Measurements from ENCODE around the gene CPA2.

The CPA2 gene

DNA sequence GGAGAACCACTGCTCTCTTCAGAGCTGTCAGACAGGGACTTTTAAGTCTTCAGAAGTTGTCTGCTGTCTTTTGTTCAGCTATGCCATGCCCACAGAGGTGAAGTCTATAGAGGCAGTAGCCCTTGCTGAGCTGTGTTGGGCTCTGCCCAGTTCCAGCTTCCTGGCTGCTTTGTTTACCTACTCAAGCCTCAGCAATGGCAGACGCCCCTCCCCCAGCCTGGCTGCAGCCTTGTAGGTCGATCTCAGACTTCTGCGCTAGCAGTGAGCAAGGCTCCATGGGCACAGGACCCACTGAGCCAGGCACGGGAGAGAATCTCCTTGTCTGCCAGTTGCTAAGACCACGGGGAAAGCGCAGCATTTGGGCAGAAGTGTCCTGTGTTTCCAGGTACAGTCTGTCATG lies 12.1 kb upstream of the CPA2 start:
- DNase-seq (ENCODE audit: low spot score), result no peak

- DNase-seq (ENCODE audit: low spot score), result no peak
These were observed 10.0 kb upstream of the CPA2 start for GRCh38 chr7:130256704-130257103.

DNA sequence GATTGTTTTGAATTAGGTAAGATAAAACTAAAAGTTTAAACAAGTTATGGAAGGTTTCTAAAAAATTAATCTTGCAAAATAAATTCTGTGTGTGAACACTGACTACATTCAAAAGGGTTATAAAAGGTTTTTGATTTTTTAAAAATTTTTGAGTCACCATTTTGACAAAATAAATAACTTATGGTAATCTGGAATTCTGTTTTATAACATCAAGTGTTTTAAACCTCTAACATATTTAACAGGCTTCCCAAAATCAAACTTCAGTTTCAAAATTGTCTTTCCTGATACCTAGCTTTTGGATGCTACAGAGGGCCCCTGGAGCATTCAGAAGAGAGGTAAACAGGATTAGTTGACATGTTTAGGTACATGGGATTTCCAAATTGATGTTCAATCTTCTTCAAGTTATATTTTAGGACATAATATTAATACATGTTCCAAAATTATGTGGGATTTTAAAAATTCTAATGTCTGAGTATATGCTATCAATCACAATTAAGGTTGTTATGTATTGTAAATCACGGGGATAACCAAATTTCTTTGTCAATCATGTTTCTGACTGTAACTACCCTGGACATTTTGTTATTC lies 8.1 kb upstream of the CPA2 start:
- DNase-seq (ENCODE audit: low spot score), result no peak

- no peak for DNase-seq (ENCODE audit: low spot score)
These were observed 4.2 kb upstream of the CPA2 start for GRCh38 chr7:130262448-130262847.

- no peak for DNase-seq (ENCODE audit: low spot score)
These were observed 3.5 kb upstream of the CPA2 start for GRCh38 chr7:130263130-130263529.

GRCh38 chr7:130266961-130267321 lies 278 bp downstream of the CPA2 start:
- no peak for DNase-seq (ENCODE audit: low spot score)

- DNase-seq (ENCODE audit: low spot score), result no peak
These were observed 2.0 kb downstream of the CPA2 start for GRCh38 chr7:130268463-130269317.

DNA sequence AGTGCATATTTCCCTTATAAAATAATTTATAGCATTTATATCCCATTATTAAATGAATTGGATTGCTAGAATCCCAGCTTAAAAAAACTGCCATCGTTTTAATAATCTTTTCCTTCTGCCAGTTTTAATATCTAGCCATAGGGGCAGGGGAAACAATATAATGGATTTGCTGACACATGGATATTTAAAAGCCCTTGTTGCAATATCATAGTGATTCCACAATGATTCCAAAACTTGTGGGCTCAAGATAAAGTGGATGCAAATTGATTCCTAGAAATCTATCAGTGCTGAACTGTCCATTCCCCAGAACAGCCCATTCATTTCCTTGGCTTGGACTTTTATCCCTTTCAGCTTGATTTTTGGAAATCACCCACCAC lies 2.6 kb downstream of the CPA2 start:
- DNase-seq (ENCODE audit: low spot score), result no peak

DNA sequence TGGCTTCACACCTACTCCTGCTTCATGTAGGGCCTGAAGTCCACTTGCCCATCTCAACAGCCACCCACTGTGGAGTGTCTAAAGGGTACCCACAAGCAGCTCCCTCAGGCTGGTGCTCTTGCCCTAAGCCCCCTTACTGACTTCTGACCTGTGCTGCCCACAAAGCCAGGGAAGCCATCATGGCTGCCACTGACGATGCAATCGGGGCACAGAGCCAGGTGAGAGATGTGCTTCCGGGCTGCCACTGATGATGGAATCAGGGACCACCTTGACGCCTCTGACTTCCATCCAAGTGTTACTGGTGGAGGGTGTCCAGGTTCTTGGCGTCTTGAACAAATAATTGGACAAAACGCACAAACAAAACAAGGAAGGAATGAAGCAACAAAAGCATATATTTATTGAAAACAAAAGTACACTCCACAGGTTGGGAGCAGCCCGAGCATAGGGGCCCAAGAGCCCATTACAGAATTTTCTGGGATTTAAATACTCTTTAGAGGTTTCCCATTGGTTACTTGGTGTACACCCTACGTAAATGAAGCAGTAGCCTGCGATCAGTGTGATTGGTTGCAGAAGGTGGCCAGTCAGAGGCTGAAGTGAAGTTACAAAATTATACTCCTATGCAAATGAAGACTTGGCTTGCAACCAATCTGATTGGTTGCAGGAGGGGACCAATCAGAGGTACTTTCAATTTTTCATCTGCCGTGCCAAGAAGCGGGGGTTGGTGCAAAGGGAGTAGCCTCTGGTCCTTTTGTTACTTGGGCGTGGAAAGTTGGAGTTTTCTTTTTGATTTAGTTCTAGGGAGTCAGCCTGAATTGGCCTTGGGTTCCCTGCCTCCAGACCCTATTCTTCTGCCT lies 4.5 kb downstream of the CPA2 start:
- DNase-seq (ENCODE audit: low spot score), result no peak

DNA sequence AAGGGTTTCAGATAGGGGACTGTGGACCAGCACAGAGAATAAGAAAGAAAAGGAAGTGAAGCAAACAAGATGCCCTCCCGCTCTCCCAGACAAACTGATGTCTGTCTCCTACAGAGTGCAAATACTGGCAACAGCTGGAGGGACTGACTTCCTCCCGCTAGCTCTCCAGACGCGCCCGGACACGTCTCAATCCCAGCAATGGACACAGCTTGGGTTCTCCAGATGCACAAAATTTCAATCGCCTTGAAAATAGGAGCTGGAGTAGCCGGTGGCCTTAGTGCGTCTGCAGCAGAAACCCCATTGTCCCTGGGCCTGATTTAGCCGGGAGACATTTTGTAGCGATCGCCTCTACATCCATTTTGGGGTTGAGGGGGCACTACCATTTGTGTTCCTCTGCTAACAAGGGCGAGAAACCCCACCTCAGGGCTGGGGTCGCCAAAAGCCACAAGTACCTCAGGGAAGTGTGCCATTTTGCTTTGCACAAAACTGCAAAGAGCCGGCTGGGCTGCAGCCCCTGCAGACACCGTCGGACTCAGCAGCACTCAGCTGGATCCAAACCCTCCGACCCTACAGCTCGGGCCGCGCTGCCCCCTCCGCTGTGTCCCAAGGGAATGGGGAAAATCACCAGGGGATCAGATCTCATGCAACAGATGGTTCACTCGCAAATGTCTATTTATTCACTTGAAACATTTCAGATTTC lies 5.9 kb downstream of the CPA2 start:
- DNase-seq (ENCODE audit: low spot score), result no peak

DNA sequence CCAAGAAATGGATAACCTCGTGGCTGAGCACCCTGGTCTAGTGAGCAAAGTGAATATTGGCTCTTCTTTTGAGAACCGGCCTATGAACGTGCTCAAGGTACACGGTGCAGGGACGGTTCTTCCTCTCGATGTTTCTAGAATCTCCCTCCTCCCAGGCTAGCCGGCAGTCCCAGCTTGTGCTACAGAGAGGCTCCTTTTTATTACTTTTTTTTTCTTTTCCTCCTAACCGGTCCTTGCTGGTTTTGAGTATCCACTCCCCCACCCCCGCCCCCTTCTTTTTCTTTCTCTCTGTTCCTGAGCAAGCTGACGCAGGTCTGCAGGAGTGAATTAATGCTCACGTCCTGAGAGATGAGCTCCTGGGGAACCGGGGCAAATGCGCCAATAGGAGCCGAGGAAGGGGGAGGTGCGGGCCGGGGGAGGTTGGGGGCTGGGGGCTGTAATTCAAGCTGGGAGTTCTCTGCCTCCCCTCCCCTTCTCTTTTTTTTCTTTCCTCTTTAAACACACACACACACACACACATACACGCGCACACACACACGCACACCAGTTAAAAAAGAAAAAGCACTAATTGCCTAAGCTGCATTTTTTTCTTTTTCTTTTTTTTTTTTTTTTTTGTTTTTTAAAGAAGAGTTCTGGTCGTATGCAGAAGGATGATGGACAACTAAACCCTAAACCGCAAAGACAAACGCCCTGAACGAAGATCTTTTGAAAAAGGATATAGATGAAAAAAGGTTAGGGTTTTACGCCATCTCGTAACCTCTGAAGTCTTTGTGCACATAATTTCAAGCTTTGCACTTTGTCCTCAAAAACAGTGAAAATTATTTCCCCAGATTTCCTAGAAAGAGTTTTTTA lies 6.6 kb downstream of the CPA2 start:
- DNase-seq (ENCODE audit: low spot score), result no peak

- DNase-seq (ENCODE audit: low spot score), result no peak
These were observed 7.2 kb downstream of the CPA2 start for GRCh38 chr7:130273933-130274255.

DNA sequence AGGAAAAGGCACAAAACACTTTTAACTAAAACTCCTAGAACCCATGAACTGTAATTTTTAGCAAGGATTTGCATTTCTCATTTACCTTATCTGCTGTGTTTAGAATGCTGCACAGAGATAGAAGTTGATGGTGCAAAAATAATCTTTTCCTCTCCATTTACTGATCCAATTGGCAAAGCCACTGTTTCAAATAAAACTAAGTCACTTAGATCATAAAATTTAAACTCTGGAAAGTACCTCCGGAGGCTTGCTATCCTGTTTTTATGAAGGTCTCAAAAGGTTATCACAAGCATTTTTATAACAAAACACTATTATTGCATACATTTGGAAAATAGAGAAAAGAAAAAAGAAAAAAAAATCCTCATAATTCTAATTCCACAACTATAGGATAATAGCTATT lies 7.6 kb downstream of the CPA2 start:
- DNase-seq (ENCODE audit: low spot score), result no peak

- no peak for DNase-seq (ENCODE audit: low spot score)
These were observed 8.4 kb downstream of the CPA2 start for GRCh38 chr7:130274983-130275591.

- DNase-seq (ENCODE audit: low spot score), result no peak
These were observed 9.2 kb downstream of the CPA2 start for GRCh38 chr7:130275826-130276297.

- peak; percentile 34 for DNase-seq (ENCODE audit: low spot score)
These were observed 10.4 kb downstream of the CPA2 start for GRCh38 chr7:130276796-130277762.

GRCh38 chr7:130277763-130278643 lies 11.3 kb downstream of the CPA2 start:
- no peak for DNase-seq (ENCODE audit: low spot score)

DNA sequence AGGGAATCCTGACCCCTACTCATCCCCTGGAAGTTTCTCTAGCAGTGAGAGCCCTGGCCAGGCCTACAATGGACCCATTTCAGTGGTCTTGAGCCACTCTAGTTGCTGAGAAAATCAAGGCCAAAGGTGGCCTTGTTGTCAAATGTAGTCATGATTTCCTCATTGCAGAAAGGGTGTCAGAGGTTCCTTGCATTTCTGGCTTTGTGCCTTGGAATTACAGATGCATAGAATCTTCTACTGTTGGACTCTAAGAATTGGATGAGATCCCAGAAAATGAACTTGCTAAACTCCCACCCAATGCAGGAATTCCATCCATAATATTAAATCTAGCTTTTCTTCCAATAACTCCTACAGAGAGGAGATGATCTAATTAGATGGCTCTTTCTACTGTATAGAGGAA lies 12.2 kb downstream of the CPA2 start:
- no peak for DNase-seq (ENCODE audit: low spot score)

GRCh38 chr7:130279286-130279685 lies 12.6 kb downstream of the CPA2 start:
- no peak for DNase-seq (ENCODE audit: low spot score)
